GM21576 (cell line): Measurements from ENCODE around the gene SPPL3.

ENCODE experiments used
- ATAC-seq: cut with Tn5 transposase; IDR thresholded peaks from one replicate; pipeline ENCODE4 v1.9.1; 2021; ENCODE audit warnings: mild to moderate bottlenecking, moderate library complexity; ENCODE audit not compliant: unreplicated experiment

The SPPL3 gene

DNA sequence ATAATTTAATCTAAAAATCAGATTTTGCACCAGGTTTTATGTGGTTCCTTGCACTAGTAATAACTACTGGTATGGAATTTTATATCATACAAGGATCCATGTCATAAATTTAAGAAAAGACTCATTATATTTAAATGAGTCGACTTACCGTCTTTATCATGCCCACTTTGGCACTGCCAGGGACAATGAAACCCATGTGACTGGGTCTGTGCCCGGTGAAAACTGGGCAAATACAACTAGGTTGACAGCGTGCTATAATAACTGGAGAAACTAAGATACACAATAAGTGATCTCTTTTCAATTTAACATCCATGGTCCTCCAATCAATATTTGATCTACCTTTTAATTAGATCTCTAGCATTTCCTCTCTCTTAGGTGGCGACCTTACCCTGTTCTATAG, 114.0 kb downstream of the SPPL3 start:
- ATAC-seq = no peak

- ATAC-seq = no peak
Observed at GRCh38 chr12:120787889-120788288, 116.3 kb downstream of the SPPL3 start.

DNA sequence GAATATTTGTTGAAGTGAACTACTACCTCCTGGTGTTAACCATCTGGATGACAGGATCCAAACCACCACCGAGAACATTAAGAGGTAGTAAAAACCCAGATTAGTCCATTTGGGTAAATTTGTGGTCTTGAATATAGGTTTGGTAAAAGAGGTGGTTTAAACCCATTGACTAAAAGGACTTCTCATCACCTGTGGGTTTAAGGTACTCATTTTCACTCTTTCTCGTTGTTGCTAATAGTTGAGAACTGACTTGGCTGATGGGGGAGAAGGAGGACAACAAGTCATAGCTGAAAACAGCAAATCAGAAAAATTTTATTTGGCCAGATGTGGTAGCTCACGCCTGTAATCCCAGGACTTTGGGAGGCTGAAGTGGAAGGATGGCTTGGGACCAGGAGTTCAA, 119.4 kb downstream of the SPPL3 start:
- ATAC-seq = no peak

DNA sequence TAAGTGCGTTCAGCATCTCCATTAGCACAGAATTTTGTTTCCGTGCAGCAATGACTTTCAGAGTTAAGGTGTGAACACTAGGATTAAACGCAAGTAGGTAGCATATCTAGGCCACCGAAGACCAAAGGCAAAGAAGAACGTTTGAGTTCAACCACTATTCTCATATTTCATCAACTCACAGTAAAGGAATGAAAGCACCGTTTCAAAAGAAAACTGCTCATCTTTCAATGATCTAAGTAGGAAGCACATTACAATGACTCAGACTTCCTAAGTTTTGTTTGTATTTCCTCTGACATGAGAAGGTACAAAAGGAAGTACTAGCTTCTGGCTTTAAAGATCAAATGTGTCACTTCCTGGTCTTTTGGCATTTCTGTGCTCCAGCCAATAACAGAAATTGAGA, 121.0 kb downstream of the SPPL3 start:
- ATAC-seq = no peak

DNA sequence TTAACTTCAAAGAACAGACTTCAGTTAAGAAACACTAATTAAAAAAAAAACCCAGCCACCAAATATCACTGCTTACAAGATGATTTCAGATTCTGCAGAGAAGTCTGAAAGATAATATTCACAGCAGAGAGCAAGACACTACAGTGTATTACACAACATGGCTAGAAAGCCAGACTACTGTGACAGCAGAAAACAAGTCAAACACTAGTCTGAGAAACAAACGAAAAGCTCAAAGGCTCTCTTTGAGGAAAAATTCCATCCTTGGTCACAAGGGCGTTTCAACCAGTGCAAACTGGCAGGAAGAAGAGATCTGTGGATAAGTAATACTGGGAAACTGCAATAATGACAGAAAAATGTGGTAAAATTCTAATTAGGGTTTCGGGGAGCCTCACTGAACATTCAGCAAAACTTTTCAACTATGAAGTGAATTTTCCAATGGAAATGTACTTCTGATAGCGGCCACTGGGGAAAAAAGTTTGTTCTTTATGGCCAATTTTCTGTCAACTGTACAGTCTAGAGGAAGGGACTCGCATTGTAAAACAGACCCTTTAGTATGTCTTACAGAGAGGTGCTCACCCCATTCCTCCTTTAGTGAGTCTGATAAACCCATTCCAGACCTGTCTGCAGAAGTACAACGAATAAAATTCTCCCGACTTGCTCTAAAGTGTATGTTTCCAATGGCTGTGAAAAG, 128.2 kb downstream of the SPPL3 start:
- no peak for ATAC-seq

- no peak for ATAC-seq
Observed at GRCh38 chr12:120774169-120774916, 129.8 kb downstream of the SPPL3 start.

DNA sequence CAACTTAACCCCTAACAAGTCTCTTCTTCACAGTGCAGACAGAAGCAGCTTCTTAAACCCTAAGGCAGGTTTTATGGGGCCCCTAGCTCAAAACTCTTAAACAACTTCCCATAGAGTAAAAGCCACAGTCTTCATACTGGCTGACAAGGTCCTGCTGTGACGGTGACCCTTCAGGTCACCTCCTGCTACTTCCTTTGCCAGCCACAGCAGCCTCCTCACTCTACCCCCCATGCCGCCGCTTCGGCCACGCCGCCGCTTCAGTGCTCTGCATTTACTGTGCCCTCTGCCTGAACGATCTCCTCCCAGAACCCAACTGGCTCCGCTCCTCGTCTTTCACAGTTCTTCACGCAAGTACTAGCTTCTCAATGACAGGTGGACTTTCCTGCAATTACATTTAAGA, 133.1 kb downstream of the SPPL3 start:
- no peak for ATAC-seq

- ATAC-seq = no peak
Observed at GRCh38 chr12:120767071-120768024, 136.8 kb downstream of the SPPL3 start.

DNA sequence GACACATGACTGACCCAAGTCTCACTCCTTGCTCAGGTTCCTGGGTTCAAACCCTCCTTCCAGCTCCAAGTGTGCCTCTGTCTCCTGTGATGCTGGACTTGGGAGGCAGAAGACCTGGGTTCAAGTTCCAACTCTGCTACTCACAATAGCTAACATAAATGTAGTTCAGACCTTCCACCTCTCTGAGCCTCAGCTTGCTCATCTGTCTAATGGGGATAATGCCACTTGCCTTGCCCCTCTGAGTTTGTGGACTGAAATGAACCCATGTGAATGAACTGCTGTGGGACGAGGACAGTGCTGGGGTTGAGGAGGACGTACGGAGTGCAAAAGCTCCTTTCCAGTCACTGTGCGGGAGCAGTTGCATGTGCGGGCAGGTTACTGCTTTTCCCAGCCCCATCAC, 137.6 kb downstream of the SPPL3 start:
- ATAC-seq = no peak

DNA sequence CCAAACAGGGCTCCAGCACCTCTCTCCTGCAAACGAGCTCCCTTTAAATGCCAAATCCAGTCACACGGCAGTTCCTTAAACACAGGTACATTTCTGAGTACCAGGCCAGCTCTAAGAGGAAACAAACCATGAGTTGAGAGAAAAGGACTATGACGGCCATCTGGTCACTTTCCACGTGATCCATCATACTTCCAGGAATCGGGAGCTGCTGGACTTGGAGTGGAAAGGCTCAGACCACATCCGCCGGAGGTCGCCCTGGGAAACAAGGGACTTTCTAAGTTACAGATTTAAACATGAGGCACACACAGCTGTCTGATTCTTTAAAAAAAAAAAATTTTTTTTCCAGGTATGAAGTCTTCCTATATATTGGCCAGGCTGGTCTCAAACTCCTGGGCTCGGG, 139.3 kb downstream of the SPPL3 start:
- ATAC-seq = no peak

DNA sequence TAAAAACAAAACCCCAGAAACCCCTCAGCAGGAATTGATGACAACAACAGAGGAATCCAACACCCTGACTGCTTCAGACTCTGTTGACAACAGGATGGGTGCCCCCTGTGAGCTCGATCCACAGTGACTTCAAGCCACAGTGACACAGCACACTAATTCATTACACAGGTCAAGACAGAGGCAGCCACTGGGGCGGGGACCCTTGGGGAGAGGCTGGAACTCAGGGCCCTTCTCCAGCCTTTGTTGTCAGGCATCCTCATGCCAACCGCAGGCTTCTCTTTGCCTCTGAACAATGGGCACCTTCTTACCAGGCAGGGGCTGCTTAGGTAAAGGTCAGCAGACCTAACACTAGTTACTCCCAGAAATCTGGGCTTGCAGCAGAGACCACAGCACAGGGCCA, 140.9 kb downstream of the SPPL3 start:
- ATAC-seq = no peak

- no peak for ATAC-seq
Observed at GRCh38 chr12:120762086-120762485, 142.1 kb downstream of the SPPL3 start.

DNA sequence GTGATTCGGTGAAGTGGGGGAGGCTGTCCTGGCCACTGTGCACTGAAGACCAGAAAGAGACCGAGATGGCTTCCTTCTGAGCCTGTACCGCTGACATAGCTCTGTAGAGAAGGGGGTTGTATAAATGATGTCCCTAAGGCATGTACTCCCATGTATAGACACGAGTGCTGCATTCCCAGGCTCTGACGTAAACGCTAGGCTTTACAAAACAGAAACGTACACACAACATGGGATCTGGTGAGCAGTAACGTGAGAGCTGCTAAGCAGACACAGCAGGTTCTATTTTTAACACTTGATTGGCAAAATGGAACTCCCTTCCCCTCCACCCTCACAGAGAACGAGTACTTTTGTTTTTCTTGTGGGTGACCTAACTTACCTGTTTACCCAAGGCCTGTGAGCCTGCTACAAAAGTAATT, 142.6 kb downstream of the SPPL3 start:
- ATAC-seq = no peak

GRCh38 chr12:120760349-120761254, 143.6 kb downstream of the SPPL3 start:
- ATAC-seq = no peak

DNA sequence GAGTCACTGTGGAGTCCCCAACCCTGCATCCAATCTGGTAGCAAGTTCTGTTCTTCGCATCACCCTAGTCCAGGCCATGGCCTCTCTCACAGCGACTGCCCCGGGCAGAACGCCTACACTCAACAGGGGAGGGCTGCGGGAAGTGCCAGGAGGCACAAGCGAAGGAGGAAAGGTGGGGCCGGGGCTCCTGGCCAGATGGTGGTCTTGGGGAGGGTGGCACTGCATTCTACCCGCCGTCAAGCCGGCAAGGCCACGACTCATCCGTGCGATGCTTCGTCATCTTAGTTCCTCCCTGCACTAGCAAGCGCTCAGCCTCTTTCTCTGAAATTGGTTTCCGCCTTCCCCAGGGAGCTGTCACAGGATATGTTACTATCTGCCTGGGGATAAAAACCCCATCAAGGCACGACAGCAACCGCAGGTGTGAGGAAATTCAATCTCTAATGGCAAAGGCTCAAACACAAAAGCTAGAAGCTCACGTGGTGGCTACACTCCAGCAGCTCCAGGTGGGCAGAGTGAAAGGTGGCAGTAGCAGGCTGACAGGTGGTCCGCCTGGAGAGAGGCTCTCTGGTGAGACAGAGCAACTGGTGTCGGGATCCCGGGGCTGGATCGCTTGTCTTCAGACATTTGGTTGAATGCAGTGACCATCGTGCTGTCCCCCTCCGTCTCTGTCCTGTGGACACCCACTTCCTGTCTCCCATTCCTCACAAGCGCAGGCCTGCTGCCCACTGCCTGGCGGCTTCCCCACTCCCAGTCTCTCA, 144.4 kb downstream of the SPPL3 start:
- ATAC-seq = no peak

DNA sequence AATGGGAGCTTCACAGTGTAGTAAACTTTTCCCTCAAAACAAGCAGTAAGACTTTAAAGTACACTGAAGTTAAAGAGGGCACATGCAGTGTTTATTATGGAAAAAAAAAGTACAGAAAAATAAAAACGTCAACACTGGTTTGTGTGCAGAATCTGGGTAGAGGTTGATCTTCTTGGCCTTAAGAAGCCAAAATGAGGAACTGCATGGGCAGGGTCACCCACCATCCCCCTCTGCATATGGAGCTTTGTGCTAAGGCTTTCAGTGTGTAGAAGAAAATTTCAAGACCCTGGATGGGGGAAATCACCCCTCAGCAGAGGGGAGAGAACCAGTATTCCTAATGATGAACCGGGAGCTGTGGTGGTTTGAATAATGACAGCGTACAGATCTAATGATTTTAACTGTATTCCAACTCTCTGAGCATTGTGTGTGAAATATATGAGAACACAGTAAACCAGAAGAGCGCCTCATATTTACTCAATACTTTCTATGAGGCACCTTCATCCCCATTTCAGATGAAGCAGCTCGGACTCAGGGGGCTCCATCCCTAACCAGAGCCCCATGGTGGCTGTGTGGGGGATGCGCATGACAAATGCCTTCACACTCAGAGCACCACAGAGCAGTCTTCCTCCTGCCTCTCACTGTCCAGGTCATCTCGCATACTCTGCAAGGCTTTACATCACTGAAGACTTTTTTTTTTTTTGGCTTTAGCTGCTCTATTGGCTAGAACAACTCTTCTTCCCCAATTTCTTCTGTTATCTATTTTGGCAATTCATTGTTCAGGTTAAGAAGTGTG, 145.2 kb downstream of the SPPL3 start:
- no peak for ATAC-seq

GRCh38 chr12:120757949-120758348, 146.2 kb downstream of the SPPL3 start:
- ATAC-seq = no peak

DNA sequence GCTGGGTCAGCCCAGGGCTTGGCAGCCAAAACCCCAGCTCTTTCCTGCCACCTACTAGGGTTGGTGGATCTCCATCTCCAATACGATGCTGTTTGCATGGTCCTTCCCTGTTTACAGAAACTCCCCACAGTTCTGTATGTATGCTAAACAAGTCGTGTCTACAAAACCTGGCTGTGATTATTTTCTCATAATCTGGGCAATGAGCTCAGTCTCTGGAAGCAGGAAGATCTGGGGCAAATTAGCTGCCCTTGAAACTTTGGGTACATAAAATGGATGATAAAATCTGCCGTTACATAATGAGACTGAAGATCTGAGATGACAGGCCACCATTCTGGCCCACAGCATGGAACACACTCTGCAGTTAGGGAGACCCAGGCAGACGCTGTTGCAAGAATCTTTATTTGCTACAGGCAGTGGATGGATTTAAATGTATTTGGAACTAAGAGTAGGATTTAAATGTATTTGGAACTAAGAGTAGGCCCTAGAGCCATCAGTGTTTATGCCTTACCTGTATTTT, 146.9 kb downstream of the SPPL3 start:
- ATAC-seq = no peak

DNA sequence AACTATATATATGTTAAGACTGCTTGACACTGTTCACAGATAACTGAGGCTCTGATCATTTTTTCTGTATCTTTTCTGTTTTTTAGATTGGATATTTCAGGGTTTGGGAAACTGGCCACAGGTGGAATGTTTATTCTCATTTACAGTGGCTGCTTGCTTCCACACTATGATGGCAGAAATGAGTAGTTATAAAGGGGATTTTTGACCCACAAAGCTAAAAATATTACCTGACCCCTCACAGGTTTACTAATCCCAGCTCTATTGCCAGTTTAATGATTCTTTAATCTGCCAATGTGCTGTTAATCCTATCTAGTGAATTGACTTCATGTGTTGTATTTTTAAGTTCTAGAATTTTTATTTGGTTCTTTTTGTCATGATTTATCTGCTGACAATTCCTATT, 148.9 kb downstream of the SPPL3 start:
- no peak for ATAC-seq
